ENCODE measurements around the gene PPP2R5C.

Gene PPP2R5C

DNA sequence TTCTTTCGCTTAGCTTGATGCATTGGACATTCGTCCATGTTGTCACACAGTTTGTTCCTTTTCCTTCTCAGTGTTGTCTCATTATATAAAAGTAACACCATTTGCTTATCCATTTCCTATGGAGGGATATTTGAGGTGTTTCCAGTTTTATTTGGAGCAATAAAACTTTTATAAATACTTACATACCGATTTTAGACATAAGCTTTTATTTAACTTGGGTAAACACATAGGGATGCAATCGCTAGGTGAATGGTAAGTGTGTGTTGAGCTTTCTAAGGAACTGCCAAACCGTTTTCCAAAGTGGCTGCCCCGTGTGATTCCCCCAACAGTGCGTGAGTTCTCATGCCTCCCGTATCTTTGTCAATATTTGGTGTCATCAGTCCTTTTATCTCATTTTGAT, 107.7 kb downstream of the PPP2R5C start:
- DNase-seq, result no peak
- intact Hi-C loops (cut with DNase I), result no loop called here

DNA sequence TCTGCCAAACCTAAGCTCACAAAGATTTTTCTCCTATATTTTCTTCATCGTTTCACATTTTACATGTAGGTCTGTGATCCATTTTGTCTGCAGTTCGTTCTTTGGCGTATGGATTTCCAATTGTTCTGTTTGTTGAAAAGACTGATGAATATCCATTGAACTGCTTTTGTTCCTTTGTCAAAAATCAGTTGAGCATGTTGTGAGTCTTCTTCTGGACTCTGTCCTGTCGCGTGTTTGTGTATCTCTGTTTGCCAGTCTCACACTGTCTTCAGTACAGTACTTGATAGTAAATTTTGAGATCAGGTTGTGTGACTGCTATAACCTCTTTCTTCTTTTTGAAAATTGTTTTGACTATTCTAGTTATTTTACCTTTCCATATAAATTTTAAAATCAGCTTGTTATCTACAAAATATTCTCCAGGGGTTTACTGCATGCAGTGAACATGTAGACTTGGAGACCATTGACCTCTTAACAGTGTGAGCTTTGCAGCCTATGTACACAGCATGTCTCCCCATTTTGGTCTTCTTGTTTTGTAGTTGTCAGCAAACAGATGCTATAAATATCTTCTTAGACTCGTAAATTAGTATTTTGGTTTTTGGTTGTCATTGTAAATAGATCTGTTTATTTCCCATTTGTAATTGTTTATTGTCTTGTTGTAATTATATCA, 108.9 kb downstream of the PPP2R5C start:
- no peak for DNase-seq
- intact Hi-C loops (cut with DNase I), result no loop called here

DNA sequence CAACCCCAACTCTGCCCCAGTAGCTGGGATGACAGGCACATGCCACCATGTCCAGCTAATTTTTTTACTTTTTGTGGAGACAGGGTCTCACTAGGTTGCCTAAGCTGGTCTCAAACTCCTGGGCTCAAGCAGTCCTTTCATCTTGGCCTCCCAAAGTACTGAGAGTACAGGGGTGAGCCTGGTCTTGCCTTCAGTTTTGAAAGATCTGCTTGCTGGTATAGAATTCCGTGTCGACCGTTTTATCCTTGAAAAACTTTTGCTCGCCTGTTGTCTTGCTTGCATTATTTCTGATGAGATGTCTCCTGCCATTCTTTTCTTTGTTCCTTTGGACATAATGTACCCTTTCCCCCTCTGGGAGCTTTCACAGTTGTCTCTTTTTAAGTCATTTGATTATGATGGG, 110.8 kb downstream of the PPP2R5C start:
- intact Hi-C loops (cut with DNase I), result no loop called here
- no peak for DNase-seq

DNA sequence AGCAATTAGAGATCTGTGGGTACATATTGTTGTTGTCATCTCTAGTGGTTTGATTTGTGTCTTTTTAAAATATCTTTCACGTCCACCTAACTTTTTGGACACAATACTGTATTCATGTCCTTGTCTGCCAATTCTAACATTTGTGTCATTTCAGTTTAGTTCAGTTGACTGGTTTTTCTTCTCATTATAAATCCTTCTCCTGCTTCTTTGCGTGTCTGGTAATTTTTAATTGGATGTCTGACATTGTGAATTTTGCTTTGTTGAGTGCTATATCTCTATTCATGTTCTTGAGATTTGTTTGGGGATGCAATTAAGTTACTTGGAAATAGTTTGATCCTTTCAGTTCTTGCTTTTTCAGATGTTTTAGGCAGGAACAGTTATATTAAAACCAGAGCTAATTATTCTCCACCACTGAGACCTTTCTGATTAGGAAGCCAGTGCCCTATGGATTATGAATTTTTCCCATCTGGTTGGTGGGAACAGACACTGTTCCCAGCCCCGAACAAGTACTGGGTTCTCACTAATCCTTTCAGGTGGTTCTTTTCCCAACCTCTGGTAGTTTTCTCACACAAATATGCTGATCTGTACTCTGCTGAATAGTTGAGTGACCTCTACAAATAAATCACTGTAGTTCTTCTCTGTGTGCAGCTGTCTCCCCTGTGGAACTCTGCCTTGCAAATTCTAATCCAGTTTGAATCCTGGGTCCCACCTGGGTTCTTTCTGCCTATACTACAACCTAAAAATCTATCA, 111.7 kb downstream of the PPP2R5C start:
- peak in 1 of 42 donors; percentile 21 for DNase-seq
- intact Hi-C loops (cut with DNase I), result no loop called here

DNA sequence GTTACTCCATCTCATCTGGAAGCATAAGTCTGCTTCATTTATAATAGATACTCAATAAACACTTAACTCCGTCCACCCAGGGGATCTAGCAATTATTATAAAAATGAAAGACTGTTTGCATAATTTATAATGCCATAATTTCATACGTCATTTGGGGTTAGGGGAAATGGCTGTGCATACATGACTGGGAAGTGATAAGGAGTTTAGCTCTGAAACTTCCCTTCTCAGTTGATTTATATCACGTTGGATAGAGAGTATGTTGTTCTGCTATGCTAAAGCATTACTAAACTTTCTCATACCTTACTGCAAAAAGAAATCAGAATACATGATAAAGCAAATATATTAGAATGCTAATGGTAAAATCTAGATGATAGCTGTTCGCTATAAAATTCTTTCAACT, 112.5 kb downstream of the PPP2R5C start:
- intact Hi-C loops (cut with DNase I), result no loop called here
- no peak for DNase-seq

- peak in 5 of 42 donors; percentile 15 to 54 (median 39) for DNase-seq
- intact Hi-C loops (cut with DNase I), result no loop called here
Measured at GRCh38 chr14:101875041-101875726, 113.7 kb downstream of the PPP2R5C start.

DNA sequence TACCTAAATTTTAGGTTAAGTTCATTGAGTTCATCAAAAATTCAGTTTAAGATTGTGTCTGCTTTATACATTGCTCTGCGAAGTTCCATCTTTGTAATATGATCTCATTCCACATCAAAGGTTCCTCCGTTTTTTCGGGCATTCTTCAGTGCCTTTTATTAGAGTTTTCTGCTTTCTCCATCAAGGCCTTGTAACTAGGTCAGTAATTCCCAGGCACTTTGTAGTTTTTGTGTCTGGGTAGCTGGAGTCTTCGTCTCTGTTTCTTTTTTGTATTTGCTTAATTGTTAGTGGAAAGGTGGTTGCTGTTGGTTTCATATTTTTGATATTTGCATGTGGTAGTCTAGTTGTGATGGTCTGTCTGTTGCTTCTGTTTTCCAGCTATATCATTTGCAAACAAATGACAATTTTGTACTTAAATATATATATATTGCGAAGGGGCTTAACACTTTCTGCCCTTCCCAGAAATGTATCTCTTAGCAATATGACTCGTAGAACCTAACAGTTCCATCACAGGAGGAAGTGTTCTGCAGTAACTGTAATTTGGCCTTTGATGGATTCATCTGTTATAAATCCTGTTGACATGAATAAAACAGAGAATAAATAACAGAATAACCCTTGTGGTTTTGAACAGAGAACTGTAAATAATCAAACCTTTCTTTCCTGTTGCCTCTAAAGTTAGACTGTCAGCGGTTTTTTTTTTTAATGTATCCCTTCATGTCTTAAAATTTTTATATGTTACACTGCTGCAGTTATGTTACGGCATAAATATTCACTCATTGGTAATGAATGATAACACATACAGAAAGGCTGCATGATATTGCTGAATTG, 114.4 kb downstream of the PPP2R5C start:
- intact Hi-C loops (cut with DNase I), result no loop called here
- peak in 1 of 42 donors; percentile 20 for DNase-seq

DNA sequence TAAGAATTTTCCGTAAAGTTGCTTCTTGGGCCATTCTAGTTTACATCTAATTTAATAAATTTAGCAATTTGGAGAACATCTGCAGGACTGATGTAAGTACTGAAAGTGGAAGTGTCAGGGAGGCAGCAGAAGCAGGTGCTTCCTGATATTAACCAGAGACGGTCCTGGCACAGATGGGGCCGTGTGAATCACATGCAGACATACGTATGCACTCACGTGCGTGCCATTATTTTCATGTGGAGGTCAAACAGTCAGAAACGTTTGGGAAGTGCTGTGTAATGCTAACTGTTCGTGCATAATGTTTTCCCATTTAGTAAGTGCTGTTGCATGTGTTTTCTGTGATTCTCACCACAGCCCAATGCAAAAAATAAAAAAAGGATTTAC, 115.0 kb downstream of the PPP2R5C start:
- DNase-seq, result peak in 20 of 42 donors; percentile 22 to 63 (median 43)
- intact Hi-C loops (cut with DNase I), result no loop called here

DNA sequence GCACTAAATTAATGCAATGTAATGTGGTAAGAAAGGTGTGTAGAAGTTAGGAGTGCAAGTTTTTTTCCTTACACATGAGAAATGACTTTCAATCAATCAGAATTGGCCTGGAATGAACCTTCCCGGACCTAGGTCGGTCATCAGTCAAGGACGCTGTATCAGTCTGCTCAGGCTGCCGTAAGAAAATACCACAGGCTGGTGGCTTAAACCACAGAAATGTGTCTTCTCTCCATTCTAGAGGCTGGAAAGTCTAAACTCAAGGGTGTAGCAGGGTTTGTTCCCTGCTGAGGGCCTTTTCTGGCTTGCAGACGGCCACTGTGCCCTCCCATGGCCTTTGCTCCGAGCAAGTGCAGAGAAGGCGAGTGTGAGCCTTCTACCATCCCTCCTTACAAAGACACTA, 116.3 kb downstream of the PPP2R5C start:
- intact Hi-C loops (cut with DNase I), result no loop called here

DNA sequence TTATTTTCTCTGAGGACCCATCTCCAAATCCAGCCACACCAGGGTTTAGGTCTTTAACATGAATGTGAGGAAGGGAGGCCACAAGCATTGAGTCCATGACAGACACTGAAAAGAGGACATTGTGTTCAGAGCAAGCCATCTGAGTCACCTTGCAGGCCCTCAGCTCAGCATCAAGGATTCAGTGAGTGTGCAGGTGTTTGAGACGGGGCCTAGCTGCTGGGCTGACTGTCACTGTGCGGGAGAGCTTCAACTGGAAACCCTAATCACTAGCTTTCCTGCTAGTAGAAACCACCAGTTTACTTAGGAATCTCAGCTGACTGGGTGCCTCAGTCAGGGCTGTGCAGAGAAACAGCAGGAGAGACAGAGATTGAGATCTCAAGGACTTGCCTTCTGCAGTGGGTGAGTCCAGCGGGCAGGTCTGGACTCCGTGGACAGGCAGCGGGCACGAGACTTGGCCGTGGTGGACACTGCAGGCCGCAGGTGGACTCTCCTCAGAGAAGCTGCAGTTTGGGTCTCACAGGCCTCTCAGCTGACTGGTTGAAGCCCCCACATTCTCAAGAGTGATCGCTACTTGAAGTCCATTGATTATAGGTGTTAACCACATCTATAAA, 116.8 kb downstream of the PPP2R5C start:
- intact Hi-C loops (cut with DNase I), result no loop called here
- peak in 1 of 42 donors; percentile 34 for DNase-seq

More for the DNA sequence above, 116.3 kb downstream of the PPP2R5C start:
- DNase-seq, result no peak

DNA sequence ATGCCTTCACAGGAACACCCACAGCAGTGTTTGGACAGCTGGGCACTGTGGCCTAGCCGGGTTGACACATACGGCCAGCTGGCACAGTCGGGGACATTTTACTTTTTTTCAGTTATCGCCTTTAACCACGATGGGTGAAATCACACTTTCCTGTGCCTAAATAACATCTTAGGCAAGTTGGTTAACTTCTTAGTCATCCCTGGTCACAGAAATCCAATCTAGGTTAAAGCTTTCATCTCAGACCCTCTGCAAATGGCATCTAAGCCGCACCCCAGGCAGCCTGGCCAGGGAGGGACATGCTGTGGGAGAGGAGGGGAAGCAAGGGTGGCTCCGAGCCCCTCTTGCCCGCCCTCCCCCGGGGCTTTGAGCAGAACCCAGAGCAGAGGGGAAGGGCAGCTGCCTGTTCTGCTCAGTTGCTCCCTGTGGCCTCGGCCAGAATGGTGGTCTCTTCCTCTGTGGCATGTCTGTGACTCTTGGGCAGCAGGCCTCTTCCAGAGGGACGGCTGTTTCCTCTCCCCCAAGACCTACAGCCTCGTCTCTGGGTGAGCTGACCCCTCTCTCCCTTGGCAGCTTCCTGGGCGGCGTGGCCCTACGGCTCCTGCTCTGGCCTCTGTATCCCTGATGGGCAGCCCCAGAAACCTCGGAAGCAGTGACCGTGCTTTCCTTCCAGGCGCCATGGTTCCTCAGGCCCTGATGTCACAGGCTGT, 117.5 kb downstream of the PPP2R5C start:
- peak in 1 of 42 donors; percentile 21 for DNase-seq
- intact Hi-C loops (cut with DNase I), result no loop called here

DNA sequence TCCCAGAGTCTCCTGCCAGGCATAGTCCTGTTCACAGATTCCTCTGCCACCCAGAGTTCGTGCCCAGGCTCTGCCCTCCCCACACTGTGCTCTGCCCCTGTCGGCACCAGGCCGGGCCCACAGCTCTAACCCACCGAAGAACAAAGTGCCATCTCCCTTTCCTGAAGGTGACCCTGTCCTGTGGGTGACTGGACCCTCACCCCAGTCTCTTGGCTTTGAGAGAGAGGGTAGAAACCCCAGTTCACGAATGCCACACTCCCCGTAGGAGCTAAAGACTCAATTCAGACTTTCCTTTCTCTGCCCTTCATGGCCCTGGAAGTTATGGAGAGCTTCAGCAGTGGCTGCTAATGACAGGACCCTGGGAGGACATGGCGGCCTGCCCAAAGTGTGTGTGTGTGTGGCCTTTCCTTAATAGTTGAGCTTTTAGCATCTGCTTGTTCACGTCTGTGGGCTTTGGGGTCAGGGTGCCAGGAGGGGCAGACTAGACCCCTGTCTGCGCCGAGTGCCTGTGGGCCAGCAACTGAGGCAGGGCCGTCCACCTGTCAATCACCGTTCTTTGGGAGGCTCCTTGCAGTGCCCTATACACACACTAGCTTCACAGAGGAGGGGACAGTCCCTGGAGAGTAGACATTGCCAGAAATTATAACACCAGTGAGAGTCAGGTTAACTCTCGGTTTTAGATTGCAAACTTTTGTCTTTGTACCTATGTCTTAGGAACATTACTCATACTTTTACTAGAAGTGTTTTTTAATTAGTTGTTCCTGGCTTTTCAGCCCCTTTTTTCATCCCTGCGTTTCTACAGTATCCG, 118.2 kb downstream of the PPP2R5C start:
- intact Hi-C loops (cut with DNase I), result no loop called here

GRCh38 chr14:101881426-101881825, 119.9 kb downstream of the PPP2R5C start:
- intact Hi-C loops (cut with DNase I), result no loop called here
- DNase-seq, result peak in 1 of 42 donors; percentile 25

More for the DNA sequence above, 118.2 kb downstream of the PPP2R5C start:
- peak in 1 of 42 donors; percentile 35 for DNase-seq

DNA sequence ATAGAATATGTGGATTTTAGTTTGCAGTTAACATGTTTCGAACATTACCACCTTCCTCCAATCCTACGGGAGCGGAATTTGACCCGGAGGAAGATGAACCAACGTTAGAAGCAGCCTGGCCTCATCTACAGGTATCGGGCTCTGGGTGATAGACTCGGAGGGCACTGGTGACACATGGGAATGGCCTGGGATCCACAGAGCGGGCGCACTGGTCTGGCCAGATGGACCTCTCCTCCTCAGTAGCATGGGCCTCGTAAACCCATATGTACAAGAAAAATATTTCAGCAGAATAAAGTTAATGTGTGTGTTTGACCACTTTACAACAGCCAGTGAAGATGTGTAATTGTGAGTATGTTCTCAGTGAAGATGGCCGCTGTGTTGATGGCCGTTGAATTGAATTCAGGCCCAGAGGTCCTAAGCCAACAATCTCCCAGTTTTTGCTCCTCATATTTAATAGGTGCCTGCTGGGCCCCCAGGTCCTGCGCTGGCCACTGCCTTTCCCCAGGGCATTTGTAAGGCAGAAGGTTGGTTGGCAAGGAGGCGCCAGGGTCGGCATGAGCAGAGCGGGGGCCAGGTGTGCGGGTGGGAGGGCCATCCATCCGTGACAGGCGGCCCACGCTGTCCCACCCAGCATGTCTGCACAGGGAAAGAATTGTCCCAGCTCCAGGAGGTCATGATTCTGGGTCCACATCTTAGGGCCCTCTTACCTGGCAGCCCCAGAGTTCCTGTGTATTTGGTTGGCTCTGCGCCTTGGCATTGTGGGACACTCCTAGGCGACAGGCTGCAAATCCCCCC, 120.8 kb downstream of the PPP2R5C start:
- intact Hi-C loops (cut with DNase I), result no loop called here
- peak in 1 of 42 donors; percentile 33 for DNase-seq

GRCh38 chr14:101884089-101884933, 122.8 kb downstream of the PPP2R5C start:
- intact Hi-C loops (cut with DNase I), result no loop called here
- DNase-seq, result peak in 1 of 42 donors; percentile 11
